ENCODE results near the gene EPHB3. TPM values are rescaled to one million over a fixed set of nuclear protein-coding genes. Genes with fewer than 3 reads are reported as not detected.
"Not testable (repeated sequence)": the region's sequence is repeated elsewhere in the genome, so short reads cannot be mapped to it uniquely, and the experiment has no call there.

Gene EPHB3
- total and polyA plus RNA-seq, 7 donors: 0.08 to 1.6 (median 0.63) TPM

DNA sequence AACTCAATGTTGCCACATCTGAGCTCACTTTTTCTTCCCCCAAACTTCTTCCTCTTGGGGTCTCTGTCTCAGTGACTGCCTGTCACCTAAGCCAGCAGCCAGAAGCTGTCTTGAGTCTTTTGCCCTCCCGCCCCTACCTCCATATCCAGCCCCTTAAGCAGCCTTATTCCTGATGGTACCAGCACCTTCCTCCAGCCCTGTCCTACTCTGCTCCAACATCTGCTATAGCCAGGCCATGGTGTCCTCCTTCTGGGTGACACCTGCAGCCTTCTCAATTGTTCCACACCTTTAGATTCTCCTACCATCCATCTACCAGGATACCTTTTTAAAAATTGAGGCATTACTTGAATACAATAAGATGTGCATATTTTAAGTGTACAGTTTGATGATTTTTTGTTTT, 53.8 kb downstream of the EPHB3 start:
- Histone ChIP-seq H3K4me3 (no peak overlapping the region), H3K27me3 (ENCODE audit: insufficient read depth in 3 of 3, low read length in 2 of 3) (peaks cover 0 to 3% (median 0%) of the 10 kb centered on the region in 3 donors), H3K36me3 (ENCODE audit: insufficient read depth in 1 of 2, low read depth in 1 of 2) (no peaks in the 10 kb centered on the region), H3K27ac (no peak overlapping the region), H3K9me3 (no peaks in the 10 kb centered on the region), H3K4me1 (peaks cover 4% of the 10 kb centered on the region)
- intact Hi-C loops (cut with DNase I): no loop called here
- WGBS, 3 donors: 95 to 100% (median 96%) methylated on average over 1 of the region's 1 CpG
- DNase-seq (peak in 1 of 2 donors; percentile 14), ATAC-seq (no peak)
- TF ChIP-seq, protein P1, sequence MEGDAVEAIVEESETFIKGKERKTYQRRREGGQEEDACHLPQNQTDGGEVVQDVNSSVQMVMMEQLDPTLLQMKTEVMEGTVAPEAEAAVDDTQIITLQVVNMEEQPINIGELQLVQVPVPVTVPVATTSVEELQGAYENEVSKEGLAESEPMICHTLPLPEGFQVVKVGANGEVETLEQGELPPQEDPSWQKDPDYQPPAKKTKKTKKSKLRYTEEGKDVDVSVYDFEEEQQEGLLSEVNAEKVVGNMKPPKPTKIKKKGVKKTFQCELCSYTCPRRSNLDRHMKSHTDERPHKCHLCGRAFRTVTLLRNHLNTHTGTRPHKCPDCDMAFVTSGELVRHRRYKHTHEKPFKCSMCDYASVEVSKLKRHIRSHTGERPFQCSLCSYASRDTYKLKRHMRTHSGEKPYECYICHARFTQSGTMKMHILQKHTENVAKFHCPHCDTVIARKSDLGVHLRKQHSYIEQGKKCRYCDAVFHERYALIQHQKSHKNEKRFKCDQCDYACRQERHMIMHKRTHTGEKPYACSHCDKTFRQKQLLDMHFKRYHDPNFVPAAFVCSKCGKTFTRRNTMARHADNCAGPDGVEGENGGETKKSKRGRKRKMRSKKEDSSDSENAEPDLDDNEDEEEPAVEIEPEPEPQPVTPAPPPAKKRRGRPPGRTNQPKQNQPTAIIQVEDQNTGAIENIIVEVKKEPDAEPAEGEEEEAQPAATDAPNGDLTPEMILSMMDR (IDR thresholded peaks at IDR 0.05): no peak

GRCh38 chr3:184616436-184616835, 54.9 kb downstream of the EPHB3 start:
- intact Hi-C loops (cut with DNase I): no loop called here
- Histone ChIP-seq H3K9me3 (no peaks in the 10 kb centered on the region), H3K36me3 (ENCODE audit: insufficient read depth in 1 of 2, low read depth in 1 of 2) (no peaks in the 10 kb centered on the region), H3K27ac (no peak overlapping the region), H3K4me1 (peaks cover 4% of the 10 kb centered on the region), H3K4me3 (no peak overlapping the region), H3K27me3 (ENCODE audit: insufficient read depth in 3 of 3, low read length in 2 of 3) (peaks cover 0 to 3% (median 0%) of the 10 kb centered on the region in 3 donors)
- TF ChIP-seq, protein P1 (IDR thresholded peaks at IDR 0.05): no peak
- ATAC-seq: no peak
- WGBS, 3 donors: 71 to 84% (median 74%) methylated on average over 5 of the region's 5 CpGs
- peak in 1 of 2 donors; percentile 2 for DNase-seq

DNA sequence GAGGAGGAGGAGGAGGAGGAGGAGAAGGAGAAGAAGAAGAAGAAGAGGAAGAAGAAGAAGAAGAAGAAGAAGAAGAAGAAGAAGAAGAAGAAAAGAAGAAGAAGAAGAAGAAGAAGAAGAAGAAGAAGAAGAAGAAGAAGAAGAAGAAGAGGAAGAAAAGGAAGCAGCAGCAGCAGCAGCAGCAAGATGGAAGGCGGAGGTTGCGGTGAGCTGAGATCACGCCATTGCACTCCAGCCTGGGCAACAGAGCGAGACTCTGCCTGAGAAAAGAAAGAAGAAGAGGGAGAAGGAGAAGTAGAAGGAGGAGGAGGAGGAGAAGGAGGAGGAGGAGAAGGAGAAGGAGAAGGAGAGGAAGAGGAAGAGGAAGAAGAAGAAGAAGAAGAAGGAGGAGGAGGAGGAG, 55.7 kb downstream of the EPHB3 start:
- 77 to 96% (median 95%) methylated on average over 4 of the region's 4 CpGs for WGBS, 3 donors
- H3K4me3 ChIP-seq; H3K9me3 ChIP-seq; H3K27me3 ChIP-seq (ENCODE audit: insufficient read depth in 3 of 3, low read length in 2 of 3); DNase-seq; H3K36me3 ChIP-seq (ENCODE audit: insufficient read depth in 1 of 2, low read depth in 1 of 2); intact Hi-C loops (cut with DNase I); H3K27ac ChIP-seq; H3K4me1 ChIP-seq; ATAC-seq: not testable (repeated sequence)

GRCh38 chr3:184618811-184619210, 57.2 kb downstream of the EPHB3 start:
- 29 to 39% (median 35%) methylated on average over 7 of the region's 7 CpGs for whole genome bisulfite sequencing, 3 donors
- TF ChIP-seq, protein P1 (IDR thresholded peaks at IDR 0.05): no peak
- intact Hi-C loops (cut with DNase I): no loop called here
- Histone ChIP-seq H3K4me3 (no peak overlapping the region), H3K4me1 (peaks cover 4% of the 10 kb centered on the region), H3K36me3 (ENCODE audit: insufficient read depth in 1 of 2, low read depth in 1 of 2) (no peaks in the 10 kb centered on the region), H3K9me3 (no peaks in the 10 kb centered on the region), H3K27me3 (ENCODE audit: insufficient read depth in 3 of 3, low read length in 2 of 3) (no peaks in the 10 kb centered on the region), H3K27ac (no peak overlapping the region)
- no peak for DNase-seq
- ATAC-seq: no peak

DNA sequence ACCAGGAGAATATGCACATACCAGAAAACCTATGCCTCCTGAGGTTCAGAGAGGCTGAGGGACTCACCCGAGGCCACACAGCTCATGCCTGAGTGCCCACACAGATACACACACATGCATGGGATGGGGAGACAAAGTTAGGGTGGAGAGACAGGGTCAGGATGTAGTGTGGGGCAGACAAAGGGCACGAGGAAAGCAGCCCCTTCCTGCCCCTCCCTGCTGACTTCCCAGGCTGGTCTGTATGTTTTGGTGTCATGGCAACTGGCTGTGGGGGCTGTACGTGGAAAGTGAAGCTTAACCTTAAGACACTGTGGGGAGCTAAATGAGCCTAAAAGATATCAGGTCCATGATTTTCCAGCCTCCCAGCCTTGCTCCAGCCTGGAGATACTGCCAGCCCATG, 57.8 kb downstream of the EPHB3 start:
- ATAC-seq (no peak), DNase-seq (no peak)
- no peak overlapping the region for H3K4me3 ChIP-seq
- peaks cover 4% of the 10 kb centered on the region for H3K4me1 ChIP-seq
- TF ChIP-seq, protein P1 (IDR thresholded peaks at IDR 0.05): no peak
- intact Hi-C loops (cut with DNase I): no loop called here
- H3K27me3 ChIP-seq (ENCODE audit: insufficient read depth in 3 of 3, low read length in 2 of 3): no peaks in the 10 kb centered on the region
- H3K27ac ChIP-seq: no peak overlapping the region
- 20 to 29% (median 26%) methylated on average over 3 of the region's 3 CpGs for WGBS, 3 donors
- H3K36me3 ChIP-seq (ENCODE audit: insufficient read depth in 1 of 2, low read depth in 1 of 2): no peaks in the 10 kb centered on the region
- no peaks in the 10 kb centered on the region for H3K9me3 ChIP-seq
